Coronary artery (tissue), 2 donors: ENCODE data around the gene SH2D1A.
"Not testable (repeated sequence)": the region's sequence is repeated elsewhere in the genome, so short reads cannot be mapped to it uniquely, and the experiment has no call there.

Experiments used
- DNase-seq: peaks from one replicate; pipeline ENCODE4 v3.0.0-alpha.2; 2017; ENCODE audit warnings: low spot score
- H3K27ac ChIP-seq, 2 donors: fragments of 200-600 bp; sonication (generic); one replicate each; pipeline ENCODE4 v1.5.1; 2016 to 2019
- H3K4me3 ChIP-seq: fragments of 200-600 bp; sonication (generic); 2 replicates; pipeline ENCODE4 v1.5.1; 2016; ENCODE audit warnings: mild to moderate bottlenecking, moderate library complexity
- TF ChIP-seq, protein P1 (sequence below): fragments of 200-600 bp; sonication (generic); IDR thresholded peaks from one replicate; pipeline ENCODE4 v1.5.1; 2019; ENCODE audit warnings: antibody characterized with exemption

SH2D1A gene

GRCh38 chrX:124346117-124346876, at the start of gene SH2D1A:
Gene SH2D1A, plus strand, starts transcription at chrX:124346563. Its CDS starts 80 bp downstream, at chrX:124346643.
- Histone ChIP-seq H3K27ac (no peak within 1 kb of the TSS), H3K4me3 (no peak within 1 kb of the TSS)
- TF ChIP-seq, protein P1, sequence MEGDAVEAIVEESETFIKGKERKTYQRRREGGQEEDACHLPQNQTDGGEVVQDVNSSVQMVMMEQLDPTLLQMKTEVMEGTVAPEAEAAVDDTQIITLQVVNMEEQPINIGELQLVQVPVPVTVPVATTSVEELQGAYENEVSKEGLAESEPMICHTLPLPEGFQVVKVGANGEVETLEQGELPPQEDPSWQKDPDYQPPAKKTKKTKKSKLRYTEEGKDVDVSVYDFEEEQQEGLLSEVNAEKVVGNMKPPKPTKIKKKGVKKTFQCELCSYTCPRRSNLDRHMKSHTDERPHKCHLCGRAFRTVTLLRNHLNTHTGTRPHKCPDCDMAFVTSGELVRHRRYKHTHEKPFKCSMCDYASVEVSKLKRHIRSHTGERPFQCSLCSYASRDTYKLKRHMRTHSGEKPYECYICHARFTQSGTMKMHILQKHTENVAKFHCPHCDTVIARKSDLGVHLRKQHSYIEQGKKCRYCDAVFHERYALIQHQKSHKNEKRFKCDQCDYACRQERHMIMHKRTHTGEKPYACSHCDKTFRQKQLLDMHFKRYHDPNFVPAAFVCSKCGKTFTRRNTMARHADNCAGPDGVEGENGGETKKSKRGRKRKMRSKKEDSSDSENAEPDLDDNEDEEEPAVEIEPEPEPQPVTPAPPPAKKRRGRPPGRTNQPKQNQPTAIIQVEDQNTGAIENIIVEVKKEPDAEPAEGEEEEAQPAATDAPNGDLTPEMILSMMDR = no peak
- DNase-seq = no peak

- DNase-seq, H3K4me3 ChIP-seq, H3K27ac ChIP-seq: not testable (repeated sequence)
Observed at GRCh38 chrX:124299323-124299722, 47.0 kb upstream of the SH2D1A start.

DNA sequence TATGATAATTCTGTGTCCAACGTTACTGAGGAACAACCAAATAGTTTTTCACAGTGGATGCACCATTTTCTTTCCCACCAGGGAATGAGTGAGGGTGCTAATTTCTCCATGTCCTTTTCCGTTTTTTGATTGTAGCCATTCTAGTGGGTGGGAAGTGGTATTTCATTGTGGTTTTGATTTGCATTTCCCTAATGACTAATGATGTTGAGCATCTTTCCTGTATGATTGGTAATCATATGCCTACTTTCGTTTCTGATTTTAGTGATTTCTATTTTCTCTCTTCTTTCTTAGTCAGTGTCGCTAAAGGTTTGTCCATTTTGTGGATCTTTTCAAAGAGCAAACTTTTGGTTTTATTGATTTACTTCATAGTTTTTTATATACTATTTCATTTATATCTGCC, 46.0 kb upstream of the SH2D1A start:
- H3K27ac ChIP-seq = no peak overlapping the region
- DNase-seq = no peak
- no peak overlapping the region for H3K4me3 ChIP-seq
- TF ChIP-seq, protein P1 = no peak

- TF ChIP-seq, protein P1 = no peak
- H3K27ac ChIP-seq = no peak overlapping the region
- DNase-seq = no peak
- no peak overlapping the region for H3K4me3 ChIP-seq
Observed at GRCh38 chrX:124307253-124307907, 39.0 kb upstream of the SH2D1A start.

DNA sequence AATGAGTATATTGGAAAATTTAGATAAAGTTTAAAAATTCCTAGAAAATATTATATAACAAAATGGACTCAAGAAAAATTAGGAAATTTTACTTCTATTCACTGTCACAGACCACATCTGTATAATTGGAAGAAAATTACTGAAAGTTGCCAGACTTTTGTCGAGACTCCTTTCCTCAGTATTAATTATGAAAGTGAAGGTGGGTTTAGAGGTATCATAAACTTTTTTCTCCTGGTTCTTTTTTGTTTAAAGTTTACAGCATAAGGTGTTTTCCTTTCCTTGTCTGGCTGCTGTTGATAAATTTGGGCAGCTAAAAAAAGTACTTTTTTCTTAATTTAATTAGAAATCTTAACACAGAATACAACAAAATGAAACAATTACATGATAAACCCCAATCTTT, 20.6 kb upstream of the SH2D1A start:
- no peak overlapping the region for H3K4me3 ChIP-seq
- no peak for DNase-seq
- H3K27ac ChIP-seq = no peak overlapping the region
- TF ChIP-seq, protein P1 = no peak

DNA sequence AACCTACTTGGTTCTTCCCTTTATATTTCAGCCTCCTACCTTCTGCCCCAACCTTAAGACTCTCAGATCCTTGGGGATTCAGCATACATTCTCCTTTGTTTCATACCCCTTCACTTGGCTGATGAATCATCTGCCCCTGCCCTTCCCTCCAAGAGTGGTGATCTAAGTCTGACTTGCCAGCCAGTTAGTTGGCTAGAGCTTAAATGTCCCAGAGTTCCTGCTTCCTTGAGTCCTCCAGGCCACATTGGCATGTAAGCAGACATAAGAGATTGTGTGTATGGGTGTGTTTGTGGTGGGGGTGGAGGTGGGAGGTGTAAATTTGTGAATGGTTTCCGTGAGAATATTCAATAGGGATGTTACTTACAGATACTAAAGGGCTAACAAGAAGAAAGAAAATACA, 17.6 kb upstream of the SH2D1A start:
- no peak for DNase-seq
- H3K27ac ChIP-seq = no peak overlapping the region
- no peak overlapping the region for H3K4me3 ChIP-seq
- TF ChIP-seq, protein P1 = no peak

DNA sequence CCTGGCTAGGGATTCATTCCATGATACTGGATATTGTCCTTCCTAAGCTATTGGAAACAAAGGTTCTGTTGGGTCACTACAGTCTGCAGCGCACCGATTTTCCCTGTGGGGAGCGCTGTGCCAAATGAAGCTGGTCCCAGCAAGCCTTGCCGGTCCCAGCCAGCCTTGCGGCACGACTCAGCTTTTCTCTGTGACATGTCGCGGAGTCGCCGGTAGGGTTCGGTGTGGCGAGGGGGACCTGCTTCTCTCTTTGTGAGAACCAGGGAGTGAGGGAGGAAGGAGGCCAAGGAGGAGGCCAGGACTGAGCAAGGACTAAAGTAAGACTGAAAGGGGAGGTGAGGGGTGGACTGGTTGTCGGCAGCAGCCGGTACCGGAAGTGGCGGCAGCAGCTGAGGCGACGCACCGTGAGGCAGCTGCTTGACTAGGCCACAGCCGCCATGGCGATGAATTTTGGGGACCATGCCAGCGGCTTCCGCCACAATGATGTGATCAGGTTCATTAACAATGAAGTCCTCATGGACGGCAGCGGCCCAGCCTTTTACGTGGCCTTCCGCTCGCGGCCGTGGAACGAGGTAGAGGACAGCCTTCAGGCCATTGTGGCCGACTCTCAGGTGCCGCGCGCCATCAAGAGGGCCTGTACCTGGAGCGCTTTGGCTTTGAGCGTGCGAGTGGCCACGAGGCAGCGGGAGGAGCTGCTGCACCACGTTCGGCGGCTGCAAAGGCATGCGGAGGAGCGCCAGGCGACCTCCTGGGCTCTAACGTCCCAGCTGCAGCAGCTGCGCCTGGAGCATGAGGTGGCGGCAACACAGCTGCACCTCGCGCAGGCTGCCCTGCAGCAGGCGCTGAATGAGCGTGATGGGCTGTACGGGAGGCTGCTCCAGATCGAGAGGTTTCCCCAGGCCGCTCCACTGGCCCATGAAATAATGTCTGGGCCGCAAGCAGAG, 13.6 kb upstream of the SH2D1A start, which contains the start of gene TEX13D:
Gene TEX13D (plus strand): TSS at position 180 of the 944 bp plus-strand sequence. CDS start 258 bp downstream, at position 438.
- Histone ChIP-seq H3K4me3 (no peak within 1 kb of the TSS), H3K27ac (no peak within 1 kb of the TSS)
- no peak for DNase-seq
- TF ChIP-seq, protein P1 = no peak
